Endothelial cell (in vitro differentiated cells): ENCODE data around the gene GPHN. TPM values are rescaled to one million over a fixed set of nuclear protein-coding genes. Genes with fewer than 3 reads are reported as not detected.

Source experiments
- DNase-seq: peaks from one replicate; pipeline ENCODE4 v3.0.0; 2021; ENCODE audit warnings: low spot score
- H3K27ac Mint-ChIP-seq: one replicate; pipeline ENCODE4 v1.8.0; 2021; ENCODE audit warnings: mixed read lengths, inconsistent platforms; ENCODE audit not compliant: unreplicated experiment
- H3K27me3 Mint-ChIP-seq: one replicate; pipeline ENCODE4 v1.8.0; 2021; ENCODE audit warnings: mild to moderate bottlenecking, moderate library complexity, mixed read lengths, inconsistent platforms; ENCODE audit not compliant: unreplicated experiment
- H3K36me3 Mint-ChIP-seq: one replicate; pipeline ENCODE4 v1.8.0; 2021; ENCODE audit warnings: mild to moderate bottlenecking, low read depth, mixed read lengths, inconsistent platforms; ENCODE audit not compliant: unreplicated experiment
- H3K4me1 Mint-ChIP-seq: one replicate; pipeline ENCODE4 v1.8.0; 2021; ENCODE audit warnings: mild to moderate bottlenecking, mixed read lengths, inconsistent platforms; ENCODE audit not compliant: unreplicated experiment
- H3K4me3 Mint-ChIP-seq: one replicate; pipeline ENCODE4 v1.8.0; 2021; ENCODE audit warnings: mild to moderate bottlenecking, mixed read lengths, inconsistent platforms; ENCODE audit not compliant: unreplicated experiment
- H3K9me3 Mint-ChIP-seq: one replicate; pipeline ENCODE4 v1.8.0; 2021; ENCODE audit warnings: mixed read lengths, inconsistent platforms; ENCODE audit not compliant: unreplicated experiment
- total RNA-seq: library from RNA; stranded (reverse); fragmentation: NEBNext Ultra II Directional; extraction: Animal tissue kit (Norgen Biotek cat#: 25700); gene quantifications from one replicate; pipeline ENCODE4 v1.2.1, GENCODE V29; 2021; ENCODE audit not compliant: unreplicated experiment
- TF ChIP-seq, protein P1 (sequence below): fragments of 200-600 bp; sonication (generic); IDR thresholded peaks from one replicate; pipeline ENCODE4 v1.5.0; 2021; ENCODE audit warnings: antibody characterized with exemption; ENCODE audit not compliant: unreplicated experiment

Gene GPHN
- total RNA-seq, 1 donor from 2014 or later = 30.0 TPM

DNA sequence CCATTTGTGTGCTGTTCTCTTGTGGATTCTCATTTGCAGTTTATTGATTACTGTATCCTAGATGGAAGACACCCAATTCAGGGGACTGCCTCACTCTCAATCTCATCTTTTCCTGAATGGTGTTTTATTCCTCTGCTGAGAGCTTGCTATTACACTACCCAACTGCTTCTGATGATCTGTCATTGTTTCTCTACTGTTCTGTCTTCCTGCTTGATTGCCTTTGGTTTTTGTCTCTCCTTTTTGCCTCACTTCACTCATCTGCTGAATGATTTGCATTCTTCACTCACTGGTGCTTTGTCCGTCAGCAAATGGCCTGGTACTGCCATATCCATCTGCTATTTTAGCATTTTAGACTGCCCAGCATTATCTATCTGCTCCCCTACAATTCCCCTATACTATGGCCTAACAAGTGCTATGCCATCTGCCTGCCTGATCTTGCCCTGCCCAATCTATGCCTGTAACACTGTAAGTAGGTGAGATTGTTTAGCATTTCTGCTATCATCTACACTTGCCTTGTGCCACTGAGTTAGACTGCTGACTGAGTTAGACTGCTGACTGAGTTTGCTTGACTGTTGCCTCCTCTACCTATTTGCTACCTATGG, 335.1 kb downstream of the GPHN start:
- DNase-seq = no peak
- Mint-ChIP-seq H3K36me3 (no peaks in the 10 kb centered on the region), H3K4me1 (peaks cover 6% of the 10 kb centered on the region), H3K27ac (no peak overlapping the region), H3K9me3 (no peaks in the 10 kb centered on the region), H3K4me3 (no peak overlapping the region), H3K27me3 (peaks cover 3% of the 10 kb centered on the region)
- TF ChIP-seq, protein P1, sequence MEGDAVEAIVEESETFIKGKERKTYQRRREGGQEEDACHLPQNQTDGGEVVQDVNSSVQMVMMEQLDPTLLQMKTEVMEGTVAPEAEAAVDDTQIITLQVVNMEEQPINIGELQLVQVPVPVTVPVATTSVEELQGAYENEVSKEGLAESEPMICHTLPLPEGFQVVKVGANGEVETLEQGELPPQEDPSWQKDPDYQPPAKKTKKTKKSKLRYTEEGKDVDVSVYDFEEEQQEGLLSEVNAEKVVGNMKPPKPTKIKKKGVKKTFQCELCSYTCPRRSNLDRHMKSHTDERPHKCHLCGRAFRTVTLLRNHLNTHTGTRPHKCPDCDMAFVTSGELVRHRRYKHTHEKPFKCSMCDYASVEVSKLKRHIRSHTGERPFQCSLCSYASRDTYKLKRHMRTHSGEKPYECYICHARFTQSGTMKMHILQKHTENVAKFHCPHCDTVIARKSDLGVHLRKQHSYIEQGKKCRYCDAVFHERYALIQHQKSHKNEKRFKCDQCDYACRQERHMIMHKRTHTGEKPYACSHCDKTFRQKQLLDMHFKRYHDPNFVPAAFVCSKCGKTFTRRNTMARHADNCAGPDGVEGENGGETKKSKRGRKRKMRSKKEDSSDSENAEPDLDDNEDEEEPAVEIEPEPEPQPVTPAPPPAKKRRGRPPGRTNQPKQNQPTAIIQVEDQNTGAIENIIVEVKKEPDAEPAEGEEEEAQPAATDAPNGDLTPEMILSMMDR = no peak

DNA sequence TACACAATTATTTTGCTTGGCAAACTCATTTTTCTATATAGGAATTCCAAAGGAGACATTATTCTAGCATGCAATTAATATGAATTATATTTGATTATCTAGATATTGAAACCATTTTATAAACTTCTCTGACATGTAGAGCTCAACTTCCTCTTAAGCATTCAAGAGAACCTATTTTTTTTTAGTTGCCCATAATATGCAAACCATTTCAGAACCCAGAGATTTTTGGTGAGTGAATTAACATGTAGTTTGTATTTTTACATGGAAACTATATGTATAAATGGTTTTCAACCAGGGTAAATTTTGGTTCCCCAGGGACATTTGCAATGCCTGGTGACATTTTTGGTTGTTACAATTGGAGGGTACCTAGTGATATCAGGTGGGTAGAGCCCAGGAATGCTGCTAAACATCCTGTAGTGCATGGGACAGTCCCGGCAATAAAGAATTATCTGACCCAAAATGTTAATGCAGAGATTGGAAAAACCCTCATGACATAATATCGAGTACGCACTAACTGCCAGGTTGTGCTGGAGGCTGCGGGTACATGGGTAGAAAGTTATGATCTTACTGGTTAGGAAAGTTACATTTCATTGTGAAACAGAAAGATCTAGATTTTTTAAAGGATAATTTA, 342.4 kb downstream of the GPHN start:
- DNase-seq = no peak
- no peaks in the 10 kb centered on the region for H3K36me3 Mint-ChIP-seq
- no peak overlapping the region for H3K27ac Mint-ChIP-seq
- H3K9me3 Mint-ChIP-seq = no peaks in the 10 kb centered on the region
- TF ChIP-seq, protein P1 = no peak
- peaks cover 3% of the 10 kb centered on the region for H3K27me3 Mint-ChIP-seq
- H3K4me3 Mint-ChIP-seq = no peak overlapping the region
- H3K4me1 Mint-ChIP-seq = no peaks in the 10 kb centered on the region

DNA sequence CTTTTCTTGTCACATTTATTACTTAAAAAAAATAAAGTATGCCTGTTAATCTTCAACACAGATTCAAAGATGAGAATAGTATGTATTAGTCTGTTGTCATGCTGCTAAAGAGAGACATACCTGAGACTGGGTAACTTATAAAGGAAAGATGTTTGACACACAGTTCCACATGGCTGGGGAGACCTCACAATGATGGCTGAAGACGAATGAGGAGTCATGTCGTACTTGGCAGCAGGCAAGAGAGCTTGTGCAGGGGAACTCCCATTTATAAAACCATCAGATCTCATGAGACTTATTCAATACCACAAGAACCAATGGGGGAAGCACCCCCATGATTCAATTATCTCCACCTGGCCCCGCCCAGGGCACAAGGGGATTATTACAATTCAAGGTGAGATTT, 345.4 kb downstream of the GPHN start:
- Mint-ChIP-seq H3K36me3 (peaks cover 7% of the 10 kb centered on the region), H3K4me3 (no peak overlapping the region), H3K27me3 (no peaks in the 10 kb centered on the region), H3K9me3 (no peaks in the 10 kb centered on the region), H3K27ac (no peak overlapping the region), H3K4me1 (no peaks in the 10 kb centered on the region)
- DNase-seq = no peak
- TF ChIP-seq, protein P1 = no peak

DNA sequence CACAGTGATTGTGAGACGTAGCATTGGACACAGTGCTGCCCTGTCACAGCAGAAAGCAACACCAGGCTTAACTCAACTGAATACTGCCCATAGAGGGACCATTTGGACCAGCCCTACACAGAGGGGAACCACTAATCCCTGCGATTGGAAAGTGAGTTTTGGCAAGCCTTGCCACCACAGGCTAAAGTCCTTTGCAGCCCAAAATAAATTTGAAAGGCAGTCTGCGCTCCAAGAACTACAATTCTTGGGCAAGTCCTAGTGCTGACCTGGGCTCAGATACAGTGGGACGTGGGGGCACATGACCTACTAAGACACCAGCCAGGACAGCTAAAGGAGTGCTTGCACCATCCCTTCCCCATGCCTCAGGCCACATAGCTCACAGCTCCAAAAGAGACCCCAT, 349.9 kb downstream of the GPHN start:
- TF ChIP-seq, protein P1 = no peak
- H3K27me3 Mint-ChIP-seq = no peaks in the 10 kb centered on the region
- DNase-seq = no peak
- H3K27ac Mint-ChIP-seq = no peak overlapping the region
- H3K36me3 Mint-ChIP-seq = peaks cover 17% of the 10 kb centered on the region
- H3K9me3 Mint-ChIP-seq = no peaks in the 10 kb centered on the region
- no peak overlapping the region for H3K4me3 Mint-ChIP-seq
- H3K4me1 Mint-ChIP-seq = no peaks in the 10 kb centered on the region

DNA sequence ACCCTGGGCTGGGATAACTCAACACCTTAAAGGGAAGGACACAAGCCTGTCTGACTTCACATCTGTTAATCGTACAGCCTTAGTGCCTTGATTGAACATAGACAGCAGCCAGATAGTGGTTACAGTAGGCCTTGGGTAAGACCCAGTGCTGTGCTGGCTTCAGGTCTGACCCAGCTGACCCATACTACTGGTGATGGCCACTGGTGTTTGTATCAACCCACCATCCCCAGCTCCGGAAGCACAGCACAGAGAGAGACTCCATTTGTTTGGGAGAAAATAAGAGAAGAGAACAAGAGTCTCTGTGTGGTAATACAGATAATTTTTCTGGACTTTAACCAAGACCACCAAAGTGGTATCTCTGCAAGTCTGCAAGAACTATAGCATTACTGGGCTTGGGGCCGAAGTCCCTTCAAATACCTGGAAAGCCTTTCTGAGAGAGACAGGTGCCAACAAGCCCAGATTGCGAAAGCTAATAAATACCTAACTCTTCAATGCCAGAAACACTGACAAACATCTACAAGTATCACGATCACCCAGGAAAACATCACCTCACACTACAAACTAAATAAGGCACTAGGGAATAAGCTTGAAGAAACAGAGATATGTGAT, 351.2 kb downstream of the GPHN start:
- Mint-ChIP-seq H3K36me3 (peaks cover 17% of the 10 kb centered on the region), H3K4me3 (no peak overlapping the region), H3K4me1 (no peaks in the 10 kb centered on the region), H3K9me3 (no peaks in the 10 kb centered on the region), H3K27ac (no peak overlapping the region), H3K27me3 (no peaks in the 10 kb centered on the region)
- no peak for DNase-seq
- TF ChIP-seq, protein P1 = no peak
